Adrenal gland (tissue), 12 donors: ENCODE data around the gene CSAD. TPM values are rescaled to one million over a fixed set of nuclear protein-coding genes. Genes with fewer than 3 reads are reported as not detected.

Experiments used
- DNase-seq, 7 donors: peaks; one replicate each; pipeline ENCODE4 v3.0.0-alpha.2; 2019 to 2020
- H3K27ac ChIP-seq, 5 donors: fragments of 200-600 bp; sonication (generic) in 4 of 5; 1 replicate in 3 of 5; 2 replicates in 2 of 5; pipeline versions ENCODE4 v1.5.1 to v1.8.0; 2016 to 2020; ENCODE audit warnings: mild to moderate bottlenecking in 1 of 5
- H3K27me3 ChIP-seq: fragments of 200-600 bp; 2 replicates; pipeline ENCODE4 v1.8.0; 2021
- H3K36me3 ChIP-seq, 2 donors: fragments of 200-600 bp; replicated peaks in 1 of 2; 1 replicate in 1 of 2; 2 replicates in 1 of 2; pipeline versions ENCODE4 v1.5.1 to v1.8.0; 2018 to 2022
- H3K4me1 ChIP-seq, 2 donors: fragments of 200-600 bp; replicated peaks in 1 of 2; 1 replicate in 1 of 2; 2 replicates in 1 of 2; pipeline versions ENCODE4 v1.5.1 to v1.8.0; 2018 to 2021
- H3K4me3 ChIP-seq, 4 donors: fragments of 200-600 bp; sonication (generic) in 3 of 4; one replicate each; pipeline ENCODE4 v1.5.1; 2016 to 2018
- H3K9me3 ChIP-seq, 3 donors: fragments of 200-600 bp; sonication (generic) in 1 of 3; replicated peaks in 1 of 3; 1 replicate in 2 of 3; 2 replicates in 1 of 3; pipeline versions ENCODE4 v1.5.1 to v1.8.0; 2016 to 2021
- POLR2A ChIP-seq, 2 donors: fragments of 450-650 bp; IDR thresholded peaks; one replicate each; pipeline ENCODE4 v1.6.1; 2017; ENCODE audit warnings: antibody characterized with exemption in 2 of 2, mild to moderate bottlenecking in 2 of 2, moderate library complexity in 1 of 2
- WGBS, 4 donors: extraction: QIAGEN DNeasy Blood & Tissue Kit in 2 of 4; methylation state at CpG; one replicate each; pipeline versions ENCODE4 v1.1.5 to v1.1.7; 2013 to 2017; 5-methylcytosine and 5-hydroxymethylcytosine counted together
- intact Hi-C, 2 donors: fragments of 100-400 bp; cut with DNase I; formaldehyde crosslinking; loops; one replicate each; pipeline versions ENCODE4 v1.14.1 to v1.15.0; 2022 to 2023
- polyA plus RNA-seq, 3 donors: library from polyadenylated mRNA; stranded (reverse); fragments of 200-250 nt in 2 of 3; fragments of 350-450 nt in 1 of 3; fragmentation: Illumina TruSeq in 1 of 3; extraction: RNeasy Lipid Tissue Mini Kit (QIAGEN cat#74804) in 1 of 3; gene quantifications; one replicate each; pipeline ENCODE4 v1.2.3, GENCODE V29; 2013 to 2014
- total RNA-seq, 9 donors: library from RNA; depleted of rRNA in 4 of 9; stranded (reverse); fragments of >200 nt in 4 of 9; fragments of 120-200 nt in 1 of 9; fragmentation: NEBNext Ultra II Directional in 1 of 9; extraction: Animal tissue kit (Norgen Biotek cat#: 25700) in 1 of 9; gene quantifications; one replicate each; pipeline versions ENCODE4 v1.1.0 to v1.2.4, GENCODE V29; 2013 to 2023
- TF ChIP-seq, protein P1 (sequence below), 6 experiments: fragments of 450-650 bp in 4 of 6; fragments of 200-600 bp in 2 of 6; sonication (generic) in 1 of 6; IDR thresholded peaks; 1 replicate in 5 of 6; 2 replicates in 1 of 6; pipeline versions ENCODE4 v1.5.1 to v1.8.0; 2016 to 2021; ENCODE audit warnings: antibody characterized with exemption in 6 of 6, mild to moderate bottlenecking in 2 of 6, moderate library complexity in 1 of 6
- donor health status: healthy with polysubstance abuse.
- donor health status: Bipolar disorder and iron deficiency.
- donor health status: DM: yes; HTN: yes; CAD: no.
- donor health status: DM: no; HTN: no; CAD: no.
- donor health status: DM: no; HTN: no; CAD: no.
- donor health status: DM: yes; HTN: yes; CAD: no.

CSAD gene
- total and polyA plus RNA-seq, 12 donors: 2.3 to 140 (median 20.6) TPM

DNA sequence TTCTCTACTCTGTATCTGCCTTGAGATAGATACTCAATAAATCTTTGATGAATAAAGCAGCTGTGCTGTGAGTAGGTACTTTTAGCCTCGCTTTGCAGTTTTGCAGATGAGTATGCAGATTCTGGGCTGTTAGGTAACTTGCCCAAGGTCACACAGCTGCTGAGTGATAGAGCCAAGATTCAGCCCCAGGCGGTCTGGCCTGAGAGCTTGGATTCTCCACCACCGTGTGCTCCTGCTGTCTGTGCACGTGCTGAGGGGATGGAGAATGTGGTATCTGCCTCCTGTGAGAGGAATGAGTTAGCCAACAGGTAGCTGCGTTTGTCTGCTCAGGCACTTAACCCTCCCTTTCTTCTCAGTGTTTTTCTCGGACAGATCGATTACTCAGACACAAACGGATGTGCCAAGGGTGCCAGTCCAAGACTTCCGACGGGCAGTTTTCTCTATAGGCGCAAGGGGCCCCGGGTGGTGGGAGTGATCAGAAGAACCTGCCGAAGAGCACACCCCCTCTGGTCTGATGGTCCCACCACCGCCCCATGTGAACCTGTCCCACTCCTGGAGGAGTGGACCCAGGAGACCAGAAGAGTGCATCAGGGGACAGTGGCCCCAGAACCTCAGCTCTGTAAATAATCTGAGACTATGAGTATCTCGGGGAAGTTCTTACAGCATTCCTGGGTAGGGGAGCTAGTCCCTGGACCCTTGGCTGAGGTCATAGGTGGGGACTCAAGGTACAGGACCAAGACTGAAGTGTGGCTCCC, 6.6 kb upstream of the CSAD start:
- 56 to 66% (median 62%) methylated on average over 14 to 15 of the region's 15 CpGs for WGBS, 4 donors
- DNase-seq: peak in 6 of 7 donors; percentile 53 to 82 (median 76)
- intact Hi-C loops: no loop called here
- Histone ChIP-seq H3K27me3 (no peaks in the 10 kb centered on the region), H3K4me3 (no peak overlapping the region), H3K36me3 (peaks cover 0 to 55% of the 10 kb centered on the region in 2 donors), H3K27ac (peak overlapping the region in 2 of 5 donors; percentile 0 to 46), H3K9me3 (no peaks in the 10 kb centered on the region), H3K4me1 (peaks cover 14 to 28% of the 10 kb centered on the region in 2 donors)
- TF ChIP-seq, protein P1, sequence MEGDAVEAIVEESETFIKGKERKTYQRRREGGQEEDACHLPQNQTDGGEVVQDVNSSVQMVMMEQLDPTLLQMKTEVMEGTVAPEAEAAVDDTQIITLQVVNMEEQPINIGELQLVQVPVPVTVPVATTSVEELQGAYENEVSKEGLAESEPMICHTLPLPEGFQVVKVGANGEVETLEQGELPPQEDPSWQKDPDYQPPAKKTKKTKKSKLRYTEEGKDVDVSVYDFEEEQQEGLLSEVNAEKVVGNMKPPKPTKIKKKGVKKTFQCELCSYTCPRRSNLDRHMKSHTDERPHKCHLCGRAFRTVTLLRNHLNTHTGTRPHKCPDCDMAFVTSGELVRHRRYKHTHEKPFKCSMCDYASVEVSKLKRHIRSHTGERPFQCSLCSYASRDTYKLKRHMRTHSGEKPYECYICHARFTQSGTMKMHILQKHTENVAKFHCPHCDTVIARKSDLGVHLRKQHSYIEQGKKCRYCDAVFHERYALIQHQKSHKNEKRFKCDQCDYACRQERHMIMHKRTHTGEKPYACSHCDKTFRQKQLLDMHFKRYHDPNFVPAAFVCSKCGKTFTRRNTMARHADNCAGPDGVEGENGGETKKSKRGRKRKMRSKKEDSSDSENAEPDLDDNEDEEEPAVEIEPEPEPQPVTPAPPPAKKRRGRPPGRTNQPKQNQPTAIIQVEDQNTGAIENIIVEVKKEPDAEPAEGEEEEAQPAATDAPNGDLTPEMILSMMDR (IDR thresholded peaks at IDR 0.05): no peak
- TF ChIP-seq POLR2A (IDR thresholded peaks at IDR 0.05): no peak

DNA sequence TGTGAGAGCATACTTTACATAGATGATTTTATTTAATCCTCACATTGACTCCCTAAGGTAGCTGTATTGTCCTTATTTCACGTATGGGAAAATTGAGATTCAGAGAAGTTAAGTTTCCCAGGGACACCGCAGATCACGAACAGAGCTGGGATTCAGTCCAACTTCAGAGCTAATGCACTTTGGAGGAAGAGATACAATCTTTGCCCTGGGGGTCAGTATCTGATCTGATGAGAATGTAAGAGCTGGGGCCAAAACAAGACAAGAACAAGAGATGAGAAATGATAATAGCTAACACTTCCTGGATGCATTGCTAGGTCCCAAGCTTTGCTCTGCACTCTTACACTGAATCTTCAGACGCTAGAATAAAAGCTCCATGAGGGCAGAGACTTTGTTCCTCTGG, 6.0 kb upstream of the CSAD start:
- intact Hi-C loops: no loop called here
- WGBS, 4 donors: 59 to 72% (median 65%) methylated on average over 4 of the region's 4 CpGs
- H3K36me3 ChIP-seq: peaks cover 0 to 60% of the 10 kb centered on the region in 2 donors

DNA sequence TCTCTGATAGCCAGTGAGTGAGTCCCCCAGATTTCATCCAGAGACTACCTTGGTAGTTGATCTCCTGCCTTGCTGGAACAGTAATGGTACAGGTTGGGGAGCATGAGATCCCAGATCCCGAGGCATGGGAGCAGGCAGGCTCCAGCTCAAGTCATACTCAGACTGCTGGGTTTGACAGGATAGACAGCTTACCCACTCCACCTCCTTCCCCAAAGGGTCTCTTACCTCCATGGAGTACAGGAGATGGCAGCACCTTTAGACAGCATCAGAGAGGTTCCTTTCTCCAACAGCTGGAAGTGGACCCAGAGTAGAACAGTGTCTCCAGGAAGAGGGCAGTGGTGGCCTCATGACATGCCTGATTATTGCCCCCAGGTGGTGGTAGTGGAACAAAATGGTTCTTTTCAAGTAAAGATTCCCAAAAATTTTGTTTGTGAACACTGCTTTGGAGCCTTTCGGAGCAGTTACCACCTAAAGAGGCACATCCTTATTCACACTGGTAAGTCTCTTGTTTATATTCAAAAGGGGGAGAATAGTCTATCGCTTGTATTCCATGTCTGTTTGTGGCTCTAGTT, 4.9 kb upstream of the CSAD start:
- intact Hi-C loops: no loop called here
- Histone ChIP-seq H3K27ac (peak overlapping the region in 1 of 5 donors; percentile 13), H3K9me3 (no peaks in the 10 kb centered on the region), H3K27me3 (no peaks in the 10 kb centered on the region), H3K4me3 (no peak overlapping the region), H3K36me3 (peaks cover 0 to 60% of the 10 kb centered on the region in 2 donors), H3K4me1 (peaks cover 24 to 40% of the 10 kb centered on the region in 2 donors)
- whole genome bisulfite sequencing, 4 donors: 93 to 97% (median 96%) methylated on average over 2 to 3 of the region's 3 CpGs
- TF ChIP-seq, protein P1 (IDR thresholded peaks at IDR 0.05): no peak
- no peak for TF ChIP-seq POLR2A (IDR thresholded peaks at IDR 0.05)
- DNase-seq: peak in 2 of 7 donors; percentile 13 to 20

More for the DNA sequence above, 6.0 kb upstream of the CSAD start:
- DNase-seq: peak in 1 of 7 donors; percentile 24
- peak overlapping the region in 3 of 5 donors; percentile 0 to 46 (median 34) for H3K27ac ChIP-seq
- no peak overlapping the region for H3K4me3 ChIP-seq
- H3K4me1 ChIP-seq: peaks cover 20 to 34% of the 10 kb centered on the region in 2 donors
- no peaks in the 10 kb centered on the region for H3K27me3 ChIP-seq
- TF ChIP-seq, protein P1 (IDR thresholded peaks at IDR 0.05): no peak
- TF ChIP-seq POLR2A (IDR thresholded peaks at IDR 0.05): no peak
- no peaks in the 10 kb centered on the region for H3K9me3 ChIP-seq

DNA sequence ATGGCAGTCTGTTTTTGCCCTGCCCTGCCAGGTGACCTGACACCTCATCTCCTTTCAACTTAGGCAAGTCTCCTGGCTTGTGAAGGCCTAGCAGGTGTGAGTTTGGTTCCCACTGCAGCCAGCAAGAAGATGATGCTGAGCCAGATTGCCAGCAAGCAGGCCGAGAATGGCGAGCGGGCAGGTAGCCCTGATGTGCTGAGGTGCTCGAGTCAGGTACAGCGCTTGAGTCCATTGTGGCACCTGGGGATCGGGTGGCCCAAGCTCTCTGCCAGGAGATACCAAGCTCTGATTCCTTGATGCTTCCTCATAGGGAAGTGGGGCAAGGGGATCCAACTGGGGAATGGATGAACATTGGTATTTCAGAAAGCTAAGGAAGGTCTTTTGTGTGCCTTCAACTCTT, 4.1 kb upstream of the CSAD start:
- Histone ChIP-seq H3K4me1 (peaks cover 24 to 40% of the 10 kb centered on the region in 2 donors), H3K9me3 (no peaks in the 10 kb centered on the region), H3K36me3 (peaks cover 0 to 60% of the 10 kb centered on the region in 2 donors), H3K4me3 (no peak overlapping the region), H3K27me3 (no peaks in the 10 kb centered on the region), H3K27ac (no peak overlapping the region)
- DNase-seq: peak in 2 of 7 donors; percentile 20 to 49
- intact Hi-C loops: no loop called here
- TF ChIP-seq, protein P1 (IDR thresholded peaks at IDR 0.05): no peak
- no peak for TF ChIP-seq POLR2A (IDR thresholded peaks at IDR 0.05)
- WGBS, 4 donors: 93 to 97% (median 95%) methylated on average over 3 to 6 of the region's 6 CpGs
